ENCODE data around the gene GAL3ST2. TPM values are rescaled to one million over a fixed set of nuclear protein-coding genes. Genes with fewer than 3 reads are reported as not detected.

Gene GAL3ST2
- total and polyA plus RNA-seq, 4 donors, result 0.03 to 0.33 (median 0.23) TPM; not detected in 1

GRCh38 chr2:241846406-241846805 is 69.8 kb downstream of the GAL3ST2 start:
- Histone ChIP-seq H3K4me3 (ENCODE audit: low read depth in 1 of 3, low read length in 3 of 3) (no peak overlapping the region), H3K27ac (ENCODE audit: low read depth in 1 of 2, low read length in 2 of 2) (no peak overlapping the region), H3K9me3 (ENCODE audit: control insufficient read depth in 4 of 4, low read length in 3 of 4) (no peaks in the 10 kb centered on the region), H3K4me1 (ENCODE audit: control insufficient read depth in 4 of 4, insufficient read depth in 4 of 4, low read length in 3 of 4) (peaks cover 0 to 10% (median 4%) of the 10 kb centered on the region in 4 donors), H3K9ac (ENCODE audit: low read depth in 1 of 2, low read length in 2 of 2) (no peak overlapping the region), H3K36me3 (ENCODE audit: control insufficient read depth in 4 of 4, insufficient read depth in 3 of 4, low read depth in 1 of 4, low read length in 3 of 4) (no peaks in the 10 kb centered on the region), H3K27me3 (ENCODE audit: control insufficient read depth in 4 of 4, insufficient read depth in 4 of 4, low read length in 3 of 4) (no peaks in the 10 kb centered on the region)
- 92% methylated on average over 22 of the region's 22 CpGs for whole genome bisulfite sequencing
- TF ChIP-seq CTCF (IDR thresholded peaks at IDR 0.05; ENCODE audit: low read depth, low read length, missing input control) (no peak), YY1 (IDR thresholded peaks at IDR 0.05) (no peak), MAX (IDR thresholded peaks at IDR 0.05) (no peak), GABPA (IDR thresholded peaks at IDR 0.05 in 1 of 2, conservative IDR thresholded peaks at IDR 0.05 in 1 of 2) (no peak), HNF4A (conservative IDR thresholded peaks at IDR 0.05) (no peak), ATF3 (IDR thresholded peaks at IDR 0.05) (no peak), HNF4G (IDR thresholded peaks at IDR 0.05) (no peak), ZBTB33 (IDR thresholded peaks at IDR 0.05) (no peak), RXRA (IDR thresholded peaks at IDR 0.05) (no peak)
- no peak for DNase-seq (ENCODE audit: low spot score)

GRCh38 chr2:241848761-241849615 is 72.4 kb downstream of the GAL3ST2 start:
- H3K4me1 ChIP-seq (ENCODE audit: control insufficient read depth in 4 of 4, insufficient read depth in 4 of 4, low read length in 3 of 4), result peaks cover 0 to 6% (median 4%) of the 10 kb centered on the region in 4 donors
- DNase-seq (ENCODE audit: low spot score), result no peak
- no peaks in the 10 kb centered on the region for H3K27me3 ChIP-seq (ENCODE audit: control insufficient read depth in 4 of 4, insufficient read depth in 4 of 4, low read length in 3 of 4)
- 92% methylated on average over 39 of the region's 39 CpGs for whole genome bisulfite sequencing
- H3K9ac ChIP-seq (ENCODE audit: low read depth in 1 of 2, low read length in 2 of 2), result no peak overlapping the region
- no peaks in the 10 kb centered on the region for H3K9me3 ChIP-seq (ENCODE audit: control insufficient read depth in 4 of 4, low read length in 3 of 4)
- no peak overlapping the region for H3K27ac ChIP-seq (ENCODE audit: low read depth in 1 of 2, low read length in 2 of 2)
- no peak overlapping the region for H3K4me3 ChIP-seq (ENCODE audit: low read depth in 1 of 3, low read length in 3 of 3)
- H3K36me3 ChIP-seq (ENCODE audit: control insufficient read depth in 4 of 4, insufficient read depth in 3 of 4, low read depth in 1 of 4, low read length in 3 of 4), result no peaks in the 10 kb centered on the region
- TF ChIP-seq EGR1 (IDR thresholded peaks at IDR 0.05; ENCODE audit: low read depth in 2 of 2), result no peak
- TF ChIP-seq CTCF (IDR thresholded peaks at IDR 0.05; ENCODE audit: low read depth, low read length, missing input control), result no peak
- no peak for TF ChIP-seq JUND (IDR thresholded peaks at IDR 0.05)
- no peak for TF ChIP-seq ATF3 (IDR thresholded peaks at IDR 0.05)
- no peak for TF ChIP-seq HNF4A (conservative IDR thresholded peaks at IDR 0.05)
- no peak for TF ChIP-seq HNF4G (IDR thresholded peaks at IDR 0.05)
- TF ChIP-seq RAD21 (IDR thresholded peaks at IDR 0.05), result no peak
- TF ChIP-seq TAF1 (conservative IDR thresholded peaks at IDR 0.05), result no peak
- TF ChIP-seq FOXA1 (IDR thresholded peaks at IDR 0.05), result no peak
- no peak for TF ChIP-seq MAX (IDR thresholded peaks at IDR 0.05)
- no peak for TF ChIP-seq YY1 (IDR thresholded peaks at IDR 0.05)
- TF ChIP-seq NR2F2 (IDR thresholded peaks at IDR 0.05), result no peak
- TF ChIP-seq FOXA2 (IDR thresholded peaks at IDR 0.05), result no peak
- TF ChIP-seq SP1 (IDR thresholded peaks at IDR 0.05), result no peak
- TF ChIP-seq REST (IDR thresholded peaks at IDR 0.05), result no peak
